GM18511 (cell line): ENCODE data around the gene SIPA1L3.
A peak's percentile ranks its signal among the peaks of the same experiment; 100 is the strongest.

ENCODE experiments used
- ATAC-seq: cut with Tn5 transposase; IDR thresholded peaks from one replicate; pipeline ENCODE4 v1.9.1; 2021; ENCODE audit warnings: mild to moderate bottlenecking, moderate library complexity; ENCODE audit not compliant: unreplicated experiment

SIPA1L3 gene

GRCh38 chr19:37995346-37995745 lies 88.3 kb downstream of the SIPA1L3 start:
- ATAC-seq, result no peak

- no peak for ATAC-seq
Observed at GRCh38 chr19:37997911-37998344, 90.9 kb downstream of the SIPA1L3 start.

GRCh38 chr19:37998801-37999308 lies 91.8 kb downstream of the SIPA1L3 start:
- ATAC-seq, result no peak

- no peak for ATAC-seq
Observed at GRCh38 chr19:37999309-38000213, 92.6 kb downstream of the SIPA1L3 start.

GRCh38 chr19:38001158-38001781 lies 94.3 kb downstream of the SIPA1L3 start:
- ATAC-seq, result no peak

- ATAC-seq, result peak; percentile 30
Observed at GRCh38 chr19:38003438-38004185, 96.6 kb downstream of the SIPA1L3 start.

- ATAC-seq, result no peak
Observed at GRCh38 chr19:38004186-38004520, 97.1 kb downstream of the SIPA1L3 start.

- peak; percentile 72 for ATAC-seq
Observed at GRCh38 chr19:38004521-38005223, 97.7 kb downstream of the SIPA1L3 start.

GRCh38 chr19:38005224-38005614 lies 98.2 kb downstream of the SIPA1L3 start:
- no peak for ATAC-seq

GRCh38 chr19:38006361-38007045 lies 99.5 kb downstream of the SIPA1L3 start:
- no peak for ATAC-seq

- ATAC-seq, result no peak
Observed at GRCh38 chr19:38009650-38010242, 102.7 kb downstream of the SIPA1L3 start.

GRCh38 chr19:38011426-38011825 lies 104.4 kb downstream of the SIPA1L3 start:
- ATAC-seq, result no peak

- no peak for ATAC-seq
Observed at GRCh38 chr19:38012290-38012689, 105.3 kb downstream of the SIPA1L3 start.

- ATAC-seq, result no peak
Observed at GRCh38 chr19:38012944-38013343, 105.9 kb downstream of the SIPA1L3 start.

- ATAC-seq, result no peak
Observed at GRCh38 chr19:38013913-38014580, 107.0 kb downstream of the SIPA1L3 start.

- ATAC-seq, result no peak
Observed at GRCh38 chr19:38015216-38015615, 108.2 kb downstream of the SIPA1L3 start.

- no peak for ATAC-seq
Observed at GRCh38 chr19:38015761-38016160, 108.8 kb downstream of the SIPA1L3 start.

GRCh38 chr19:38017401-38018151 lies 110.6 kb downstream of the SIPA1L3 start:
- ATAC-seq, result no peak
